Stimulated activated CD8-positive, alpha-beta memory T cell treated with anti-CD3 and anti-CD28 coated beads, Interleukin-12 subunit alpha, Interleukin-12 subunit beta, amount 100 ng/mL, for 1 hour (primary cell): ENCODE measurements around the gene ANO6.

Experiments used
- DNase-seq: peaks from one replicate; pipeline ENCODE4 v3.0.0-alpha.2; 2020; ENCODE audit warnings: low read depth

ANO6 gene

DNA sequence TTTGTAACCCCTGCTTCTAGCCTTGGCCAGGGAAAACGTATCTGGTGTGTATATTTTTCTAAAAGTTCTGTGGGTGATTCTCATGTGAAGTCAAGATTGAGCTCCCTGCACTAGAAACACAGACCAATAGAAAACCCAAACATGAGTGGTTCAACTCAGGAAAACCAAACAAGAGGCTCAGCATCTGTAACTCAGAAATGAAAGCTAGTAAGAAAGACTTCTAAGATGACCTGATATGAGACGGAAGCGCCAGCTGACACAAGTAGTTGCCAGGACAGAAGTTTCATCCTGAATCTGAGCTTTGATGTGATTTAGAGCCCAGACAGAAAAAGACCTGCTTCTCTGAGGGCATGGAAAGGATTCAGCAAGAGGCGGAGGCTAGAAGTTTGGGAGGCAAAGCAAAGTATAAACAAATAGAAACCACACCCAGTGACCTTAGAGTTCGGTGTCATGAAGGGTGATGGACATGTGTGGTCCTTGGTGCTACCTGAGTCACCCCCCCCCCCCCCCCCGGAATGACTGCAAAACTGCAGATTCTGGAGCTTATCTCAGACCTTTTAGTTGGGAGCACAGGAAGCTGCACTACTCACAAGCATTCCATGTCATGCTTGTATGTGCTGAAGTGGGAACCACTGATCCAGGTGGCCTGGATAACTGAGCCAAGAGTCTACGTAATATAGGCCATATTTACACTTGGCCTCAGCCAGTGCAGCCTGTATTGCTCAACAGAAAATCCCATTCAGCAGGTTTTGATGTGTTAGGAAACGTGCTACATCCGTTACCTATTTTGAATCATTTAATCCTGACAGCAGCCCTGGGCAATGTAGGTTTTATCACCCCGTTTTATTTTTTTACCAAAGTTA, 191.3 kb downstream of the ANO6 start:
- DNase-seq = no peak

DNA sequence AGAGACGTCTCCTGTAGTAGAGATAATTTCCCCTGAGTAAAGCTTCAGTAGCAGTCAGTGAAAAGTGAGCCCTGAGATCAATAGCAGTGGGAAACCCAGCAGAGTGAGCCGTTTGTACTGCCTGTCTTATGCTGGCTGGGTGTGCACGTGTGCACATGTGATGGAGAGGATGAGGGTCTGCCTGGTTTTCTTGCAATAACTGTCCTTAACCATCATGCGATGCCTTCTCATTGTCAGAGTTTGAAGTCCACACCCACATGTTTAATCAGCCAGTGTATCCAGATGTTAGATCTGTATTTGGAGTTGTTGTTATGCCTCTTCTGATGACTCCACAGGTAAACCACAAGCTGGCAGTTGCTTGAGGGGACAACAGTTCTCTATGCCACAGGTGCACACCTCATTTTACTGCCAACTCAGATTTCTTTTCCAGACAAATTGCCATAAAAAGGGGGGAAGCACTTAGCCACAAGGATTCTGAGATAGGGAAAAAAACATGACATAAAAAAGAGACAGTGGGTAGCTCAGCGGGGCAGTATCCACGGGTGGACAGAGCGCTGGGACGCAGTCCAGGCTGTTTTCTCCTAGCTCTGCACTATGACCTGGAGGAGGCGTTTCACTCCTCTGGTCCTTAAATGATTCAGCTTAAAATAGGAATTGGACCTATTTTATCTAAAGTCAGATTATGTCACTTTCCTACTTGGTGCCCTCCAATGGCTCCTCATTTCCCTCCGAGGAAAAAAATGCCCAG, 192.3 kb downstream of the ANO6 start:
- no peak for DNase-seq

- no peak for DNase-seq
Observed at GRCh38 chr12:45408729-45409114, 192.8 kb downstream of the ANO6 start.

DNA sequence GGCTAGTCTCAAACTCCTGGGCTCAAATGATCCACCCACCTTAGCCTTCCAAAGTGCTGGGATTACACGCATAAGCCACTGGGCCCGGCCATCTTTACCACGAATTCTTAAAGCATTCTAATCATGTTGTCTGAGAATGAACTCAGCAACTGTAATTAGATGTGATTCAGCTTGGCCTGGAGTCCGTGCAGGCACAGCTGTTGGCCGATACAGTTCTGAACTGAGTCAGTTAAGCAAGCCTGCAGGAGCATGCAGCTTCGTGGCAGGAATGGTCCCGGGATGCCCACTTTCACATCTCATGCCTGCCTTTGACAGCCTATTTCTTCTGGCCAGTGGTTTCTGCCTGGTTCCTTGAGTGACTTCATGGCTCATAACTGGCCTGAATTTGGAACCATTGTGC, 194.1 kb downstream of the ANO6 start:
- DNase-seq = no peak

- DNase-seq = no peak
Observed at GRCh38 chr12:45411626-45412025, 195.7 kb downstream of the ANO6 start.

- no peak for DNase-seq
Observed at GRCh38 chr12:45415393-45415817, 199.5 kb downstream of the ANO6 start.

DNA sequence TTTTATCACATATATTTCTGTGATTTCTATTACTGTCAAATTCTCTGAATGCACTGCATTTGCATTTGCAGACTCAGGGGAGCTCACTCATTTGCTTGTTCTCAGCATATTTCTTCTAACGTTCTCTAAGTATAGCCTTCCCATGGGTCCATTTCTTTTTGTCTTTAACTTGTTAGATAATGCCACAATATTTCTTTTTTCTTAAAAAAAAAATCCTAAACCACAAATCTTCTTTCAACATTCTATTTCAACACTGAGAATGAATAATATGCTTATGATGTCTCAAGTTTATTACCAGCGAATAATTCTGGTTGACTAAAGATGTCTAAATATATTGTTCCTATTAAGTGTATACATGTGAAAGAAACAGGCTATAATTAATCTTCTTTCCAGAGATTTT, 200.2 kb downstream of the ANO6 start:
- DNase-seq = no peak

DNA sequence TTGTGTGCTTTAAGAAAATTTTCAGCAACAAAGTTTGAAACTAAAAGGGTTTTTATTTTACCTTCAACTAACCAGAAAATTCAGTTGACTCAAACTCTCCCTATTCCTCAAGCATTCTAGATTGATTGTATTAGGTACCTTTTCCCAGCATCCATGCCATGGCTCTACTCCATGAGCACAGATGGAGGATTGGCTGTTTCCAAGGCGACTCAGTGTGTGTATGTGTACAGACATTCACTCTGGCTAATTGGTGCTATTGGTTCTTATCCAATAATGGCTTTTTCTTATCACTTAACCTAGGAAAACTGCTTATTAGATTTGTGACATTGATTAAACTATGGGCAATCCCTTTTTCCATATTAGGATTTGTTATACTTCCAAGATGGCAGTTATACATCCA, 202.6 kb downstream of the ANO6 start:
- DNase-seq = no peak

DNA sequence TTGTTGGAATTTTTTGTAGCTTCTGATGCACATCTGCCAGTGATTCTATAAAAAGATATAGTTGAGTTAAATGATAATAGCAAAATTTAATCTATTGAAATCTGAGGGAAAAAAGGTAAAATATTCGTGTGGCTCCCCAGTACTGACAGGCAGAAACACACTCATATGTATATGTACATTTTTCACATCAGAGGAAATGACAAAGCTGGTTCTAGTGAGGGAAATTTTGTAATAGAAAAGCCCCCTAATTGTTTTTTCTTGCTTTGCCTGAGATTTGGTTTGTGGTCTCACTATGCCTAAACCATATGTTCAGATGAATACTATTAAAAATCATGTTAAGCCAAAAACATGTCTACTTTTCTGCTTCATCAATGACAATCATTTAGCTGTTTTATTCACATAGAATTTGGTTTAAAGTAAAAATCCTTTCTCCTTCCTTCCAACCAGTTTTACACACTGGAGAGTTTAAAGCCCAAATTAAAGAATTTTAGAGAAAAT, 203.5 kb downstream of the ANO6 start:
- no peak for DNase-seq

DNA sequence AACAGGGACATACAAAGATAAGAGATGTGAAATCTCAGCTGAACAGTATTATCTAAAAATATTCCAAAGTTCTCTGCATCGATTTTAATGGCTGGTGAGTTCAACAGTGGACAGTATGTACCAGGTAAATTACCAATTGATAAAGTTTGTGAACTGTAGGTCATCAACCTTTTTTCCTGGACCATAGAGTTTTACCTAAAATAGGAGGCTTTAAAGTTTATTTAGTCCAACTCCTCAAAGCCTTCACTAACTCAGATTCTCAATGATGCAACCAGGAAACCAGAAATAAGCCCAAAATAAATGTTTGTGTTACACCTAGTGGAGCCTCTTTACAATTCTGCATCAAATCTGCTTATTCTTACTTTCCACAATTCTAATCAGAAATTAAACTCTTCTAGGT, 205.8 kb downstream of the ANO6 start:
- no peak for DNase-seq

DNA sequence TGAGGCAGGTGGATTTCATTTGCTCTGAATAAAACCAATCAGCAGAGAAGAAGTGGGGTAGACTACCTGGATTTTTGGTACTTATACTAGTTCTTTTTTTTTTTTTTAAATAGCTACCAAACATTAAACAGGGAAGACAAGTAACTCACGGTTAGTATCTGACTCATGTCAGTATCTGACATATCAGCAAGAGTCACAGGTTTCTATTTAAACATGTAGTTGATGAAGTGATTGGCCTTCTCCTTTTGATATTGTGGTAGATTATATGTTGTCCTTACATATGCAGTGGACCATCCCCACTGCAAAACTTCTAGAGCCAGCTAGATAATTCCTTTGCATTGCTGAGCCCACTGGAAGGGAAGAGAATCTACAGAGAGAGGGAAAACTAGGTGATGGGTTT, 208.0 kb downstream of the ANO6 start:
- no peak for DNase-seq

GRCh38 chr12:45425426-45425825, 209.5 kb downstream of the ANO6 start:
- DNase-seq = no peak

DNA sequence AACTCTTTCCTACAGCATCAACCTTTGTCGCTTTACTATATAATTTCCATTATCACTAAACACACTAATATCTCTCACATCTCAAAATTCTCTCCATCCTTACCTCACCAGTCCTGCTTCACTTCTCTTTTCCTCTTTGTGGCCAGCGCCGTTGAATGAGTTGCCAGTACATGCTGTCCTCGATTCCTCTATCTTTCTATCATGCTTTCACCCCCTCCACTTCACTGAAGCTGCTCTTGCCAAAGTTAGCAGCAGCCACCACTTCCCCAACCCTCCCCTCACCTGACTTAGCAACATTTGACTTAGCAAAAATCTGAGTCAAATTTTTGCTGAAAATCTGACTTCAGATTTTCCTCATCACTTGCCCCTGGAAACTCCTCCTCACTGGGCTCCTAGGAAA, 210.4 kb downstream of the ANO6 start:
- DNase-seq = no peak

- DNase-seq = no peak
Observed at GRCh38 chr12:45427042-45427441, 211.1 kb downstream of the ANO6 start.

DNA sequence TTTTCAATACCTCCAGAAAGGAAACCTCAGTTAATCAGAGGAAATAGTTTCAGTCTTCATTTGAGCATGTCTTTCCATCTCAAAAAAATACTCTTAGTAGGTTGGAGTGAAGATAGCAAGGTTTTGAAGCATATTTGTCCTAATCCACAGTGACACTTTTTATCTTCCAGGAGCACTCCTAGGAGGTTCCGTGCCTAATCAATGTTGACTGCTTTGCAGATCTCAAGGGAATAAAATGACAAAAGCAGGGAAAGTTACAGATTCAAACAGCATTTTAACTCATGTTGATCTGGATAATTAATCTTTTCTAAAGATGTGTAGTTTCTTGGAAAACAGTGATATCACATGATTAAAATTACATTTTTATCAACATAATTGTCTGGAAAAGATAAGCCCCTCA, 213.9 kb downstream of the ANO6 start:
- DNase-seq = no peak

- DNase-seq = no peak
Observed at GRCh38 chr12:45431126-45431525, 215.2 kb downstream of the ANO6 start.

GRCh38 chr12:45432710-45433109, 216.8 kb downstream of the ANO6 start:
- no peak for DNase-seq

GRCh38 chr12:45433441-45433868, 217.6 kb downstream of the ANO6 start:
- no peak for DNase-seq

GRCh38 chr12:45434094-45434493, 218.2 kb downstream of the ANO6 start:
- DNase-seq = no peak

GRCh38 chr12:45435945-45436710, 220.2 kb downstream of the ANO6 start:
- no peak for DNase-seq

GRCh38 chr12:45439039-45439438, 223.1 kb downstream of the ANO6 start:
- DNase-seq = no peak

- DNase-seq = no peak
Observed at GRCh38 chr12:45446013-45446412, 230.1 kb downstream of the ANO6 start.
